HEK293 (cell line): ENCODE data around the gene STOML1.

Source experiments
- CTCF ChIA-PET: fragments of 350-600 bp; formaldehyde crosslinking; extraction: SDS; loops from one replicate; lab custom pipeline; 2021; ENCODE audit warnings: antibody characterized with exemption; lab: Yijun Ruan, JAX
- POLR2A ChIA-PET: fragments of 300-600 bp; formaldehyde crosslinking; extraction: SDS; loops from one replicate; lab custom pipeline; 2020; ENCODE audit warnings: antibody characterized with exemption, inconsistent platforms; lab: Yijun Ruan, JAX
- H3K27ac ChIP-seq: fragments of 200-500 bp; sonication (Bioruptor generic); 2 replicates; pipeline ENCODE4 v1.5.1; 2014; ENCODE audit warnings: low read depth, low read length, control low read depth, inconsistent platforms; ENCODE audit errors: extremely low read depth
- H3K36me3 ChIP-seq, 2 experiments: fragments of 200-500 bp in 1 of 2; sonication (Bioruptor generic) in 1 of 2; 1 replicate in 1 of 2; 2 replicates in 1 of 2; pipeline ENCODE4 v1.5.1; 2014 to 2017; ENCODE audit warnings: inconsistent platforms in 2 of 2, low read length in 2 of 2; ENCODE audit not compliant: control insufficient read depth in 2 of 2, insufficient read depth in 1 of 2
- H3K4me1 ChIP-seq: fragments of 200-500 bp; sonication (Bioruptor generic); 2 replicates; pipeline ENCODE4 v1.5.1; 2014; ENCODE audit warnings: mild to moderate bottlenecking, low read length, inconsistent platforms; ENCODE audit not compliant: control insufficient read depth, insufficient read depth
- H3K4me3 ChIP-seq: 2 replicates; pipeline ENCODE4 v1.5.1; 2011; ENCODE audit warnings: low read depth, mild to moderate bottlenecking, control low read depth, low read length, moderate library complexity
- H3K9me3 ChIP-seq: fragments of 200-500 bp; sonication (Bioruptor generic); 2 replicates; pipeline ENCODE4 v1.5.1; 2014; ENCODE audit warnings: low read depth, low read length, inconsistent platforms; ENCODE audit not compliant: control insufficient read depth, insufficient read depth
- KLF16 ChIP-seq: fragments of 450-650 bp; formaldehyde crosslinking; IDR thresholded peaks from 2 replicates; pipeline ENCODE4 v1.5.1; 2017; ENCODE audit warnings: missing biosample characterization, missing genetic modification characterization
- MZF1 ChIP-seq: fragments of 450-650 bp; formaldehyde crosslinking; IDR thresholded peaks from 2 replicates; pipeline ENCODE4 v1.5.1; 2017; ENCODE audit warnings: missing biosample characterization, missing genetic modification characterization, borderline replicate concordance
- RBAK ChIP-seq: fragments of 450-650 bp; formaldehyde crosslinking; IDR thresholded peaks from 2 replicates; pipeline ENCODE4 v1.5.1; 2016; ENCODE audit warnings: missing biosample characterization, missing genetic modification characterization
- ZBTB17 ChIP-seq: fragments of 450-650 bp; formaldehyde crosslinking; IDR thresholded peaks from 2 replicates; pipeline ENCODE4 v1.5.1; 2016; ENCODE audit warnings: missing biosample characterization, missing genetic modification characterization
- ZBTB21 ChIP-seq: fragments of 450-650 bp; formaldehyde crosslinking; IDR thresholded peaks from 2 replicates; pipeline ENCODE4 v1.5.1; 2017; ENCODE audit warnings: missing biosample characterization, missing genetic modification characterization
- ZBTB48 ChIP-seq: fragments of 450-650 bp; formaldehyde crosslinking; IDR thresholded peaks from 2 replicates; pipeline ENCODE4 v1.5.1; 2016; ENCODE audit warnings: missing biosample characterization, missing genetic modification characterization
- ZFP69B ChIP-seq: fragments of 450-650 bp; formaldehyde crosslinking; IDR thresholded peaks from 2 replicates; pipeline ENCODE4 v1.5.1; 2016; ENCODE audit warnings: missing biosample characterization, missing genetic modification characterization
- ZIC2 ChIP-seq: fragments of 450-650 bp; formaldehyde crosslinking; IDR thresholded peaks from 2 replicates; pipeline ENCODE4 v1.5.1; 2016; ENCODE audit warnings: missing biosample characterization, missing genetic modification characterization
- ZNF114 ChIP-seq: fragments of 450-650 bp; formaldehyde crosslinking; IDR thresholded peaks from 2 replicates; pipeline ENCODE4 v1.5.0; 2017; ENCODE audit warnings: missing biosample characterization, missing genetic modification characterization
- ZNF16 ChIP-seq: fragments of 450-650 bp; formaldehyde crosslinking; IDR thresholded peaks from 2 replicates; pipeline ENCODE4 v1.5.1; 2016; ENCODE audit warnings: low read depth, missing biosample characterization, missing genetic modification characterization
- ZNF274 ChIP-seq, 2 experiments: fragments of 200-500 bp in 1 of 2; fragments of 450-650 bp in 1 of 2; sonication (Bioruptor generic) in 1 of 2; formaldehyde crosslinking in 1 of 2; IDR thresholded peaks; 2 replicates each; pipeline versions ENCODE4 v1.5.1 to v1.6.1; 2014 to 2016; ENCODE audit warnings: borderline replicate concordance in 1 of 2, inconsistent platforms in 1 of 2, low read length in 1 of 2, missing biosample characterization in 1 of 2, missing genetic modification characterization in 1 of 2
- ZNF335 ChIP-seq: fragments of 450-650 bp; formaldehyde crosslinking; conservative IDR thresholded peaks from 2 replicates; pipeline ENCODE4 v1.5.1; 2016; ENCODE audit warnings: missing biosample characterization, missing genetic modification characterization
- ZNF433 ChIP-seq: fragments of 450-650 bp; formaldehyde crosslinking; IDR thresholded peaks from 2 replicates; pipeline ENCODE4 v1.5.1; 2016; ENCODE audit warnings: missing biosample characterization, missing genetic modification characterization, low read depth
- ZNF514 ChIP-seq: fragments of 450-650 bp; formaldehyde crosslinking; IDR thresholded peaks from 2 replicates; pipeline ENCODE4 v1.5.1; 2016; ENCODE audit warnings: missing biosample characterization, missing genetic modification characterization
- ZNF558 ChIP-seq: fragments of 450-650 bp; formaldehyde crosslinking; IDR thresholded peaks from 2 replicates; pipeline ENCODE4 v1.5.1; 2016; ENCODE audit warnings: missing biosample characterization, missing genetic modification characterization
- ZNF585B ChIP-seq: fragments of 450-650 bp; formaldehyde crosslinking; IDR thresholded peaks from 2 replicates; pipeline ENCODE4 v1.5.1; 2016; ENCODE audit warnings: missing biosample characterization, missing genetic modification characterization
- ZNF660 ChIP-seq: fragments of 450-650 bp; IDR thresholded peaks from 2 replicates; pipeline ENCODE4 v1.5.1; 2018; ENCODE audit warnings: missing biosample characterization, mild to moderate bottlenecking, missing genetic modification characterization
- ZNF837 ChIP-seq: fragments of 450-650 bp; formaldehyde crosslinking; IDR thresholded peaks from 2 replicates; pipeline ENCODE4 v1.5.1; 2016; ENCODE audit warnings: missing biosample characterization, missing genetic modification characterization
- TF ChIP-seq, protein P1 (sequence below): fragments of 450-650 bp; formaldehyde crosslinking; IDR thresholded peaks from 2 replicates; pipeline ENCODE4 v1.5.1; 2016; ENCODE audit warnings: missing biosample characterization, missing genetic modification characterization
- TF ChIP-seq, protein P2 (sequence below): fragments of 450-650 bp; formaldehyde crosslinking; IDR thresholded peaks from 2 replicates; pipeline ENCODE4 v1.5.1; 2016; ENCODE audit warnings: missing biosample characterization, missing genetic modification characterization, borderline replicate concordance
- TF ChIP-seq, protein P3 (sequence below): fragments of 450-650 bp; formaldehyde crosslinking; IDR thresholded peaks from 2 replicates; pipeline ENCODE4 v1.5.1; 2016; ENCODE audit warnings: missing biosample characterization, missing genetic modification characterization
- TF ChIP-seq, protein P4 (sequence below): fragments of 450-650 bp; formaldehyde crosslinking; IDR thresholded peaks from 2 replicates; pipeline ENCODE4; 2016; ENCODE audit warnings: missing biosample characterization, missing genetic modification characterization
- TF ChIP-seq, protein P5 (sequence below): fragments of 450-650 bp; formaldehyde crosslinking; IDR thresholded peaks from 2 replicates; pipeline ENCODE4 v1.5.1; 2016; ENCODE audit warnings: missing biosample characterization, missing genetic modification characterization
- TF ChIP-seq, protein P6 (sequence below): fragments of 450-650 bp; formaldehyde crosslinking; IDR thresholded peaks from 2 replicates; pipeline ENCODE4 v1.5.1; 2016; ENCODE audit warnings: missing biosample characterization, missing genetic modification characterization

Gene STOML1

DNA sequence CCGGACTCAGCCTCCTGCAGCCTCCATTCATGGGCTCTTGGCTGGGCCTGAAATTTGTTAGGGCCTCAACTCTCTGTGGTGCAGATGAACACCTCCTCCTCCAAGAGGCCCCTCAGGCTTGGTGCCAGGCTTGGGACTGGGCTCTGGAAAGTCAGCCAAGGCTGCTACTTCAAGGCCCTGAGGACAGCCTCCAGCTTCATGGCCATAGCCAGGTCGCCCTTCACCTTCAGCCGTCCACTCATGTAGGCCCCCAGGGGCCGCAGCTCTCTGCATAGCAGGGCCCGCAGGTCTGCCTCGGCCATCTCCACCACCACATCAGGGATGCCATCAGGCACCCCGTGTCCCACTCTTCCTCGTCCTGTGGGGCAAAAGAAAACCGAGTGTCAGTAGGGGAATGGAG lies 8.3 kb downstream of the STOML1 start:
- Histone ChIP-seq H3K4me1 (peaks cover 12% of the 10 kb centered on the region), H3K4me3 (no peak overlapping the region), H3K36me3 (peaks cover 0 to 16% of the 10 kb centered on the region in 2 experiments; a peak in 1 of 3 replicates), H3K9me3 (no peaks in the 10 kb centered on the region), H3K27ac (no peak overlapping the region)
- ChIA-PET POLR2A (interaction anchor here (0.8 to 1.5 kb wide), 3 partner anchors 10 to 213 kb away, joined by 3 to 21 read pairs (median 4); partner anchors contain the start of gene PML), CTCF (interaction anchor here (0.5 to 2.6 kb wide), 10 partner anchors 8 to 414 kb away, joined by 3 to 20 read pairs (median 4); partner anchors contain the start of genes PML and STOML1)
- TF ChIP-seq ZNF514 (tag by site-specific recombination) (no peak), ZNF114 (no peak), ZNF16 (tag by site-specific recombination) (no peak), ZNF660 (no peak), ZNF274 (IDR thresholded peaks at IDR 0.05; ENCODE audit: low read length) (no peak), ZNF274 (tag by site-specific recombination; IDR thresholded peaks at IDR 0.05; ENCODE audit: borderline replicate concordance) (no peak), MZF1 (no peak), RBAK (tag by site-specific recombination) (no peak), ZBTB21 (tag by site-specific recombination) (no peak), ZNF433 (tag by site-specific recombination) (no peak), ZNF558 (tag by site-specific recombination) (no peak), ZNF585B (tag by site-specific recombination) (no peak)
- TF ChIP-seq, protein P1, sequence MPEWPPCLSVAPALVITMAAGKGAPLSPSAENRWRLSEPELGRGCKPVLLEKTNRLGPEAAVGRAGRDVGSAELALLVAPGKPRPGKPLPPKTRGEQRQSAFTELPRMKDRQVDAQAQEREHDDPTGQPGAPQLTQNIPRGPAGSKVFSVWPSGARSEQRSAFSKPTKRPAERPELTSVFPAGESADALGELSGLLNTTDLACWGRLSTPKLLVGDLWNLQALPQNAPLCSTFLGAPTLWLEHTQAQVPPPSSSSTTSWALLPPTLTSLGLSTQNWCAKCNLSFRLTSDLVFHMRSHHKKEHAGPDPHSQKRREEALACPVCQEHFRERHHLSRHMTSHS (tag by site-specific recombination), result no peak
- TF ChIP-seq, protein P2, sequence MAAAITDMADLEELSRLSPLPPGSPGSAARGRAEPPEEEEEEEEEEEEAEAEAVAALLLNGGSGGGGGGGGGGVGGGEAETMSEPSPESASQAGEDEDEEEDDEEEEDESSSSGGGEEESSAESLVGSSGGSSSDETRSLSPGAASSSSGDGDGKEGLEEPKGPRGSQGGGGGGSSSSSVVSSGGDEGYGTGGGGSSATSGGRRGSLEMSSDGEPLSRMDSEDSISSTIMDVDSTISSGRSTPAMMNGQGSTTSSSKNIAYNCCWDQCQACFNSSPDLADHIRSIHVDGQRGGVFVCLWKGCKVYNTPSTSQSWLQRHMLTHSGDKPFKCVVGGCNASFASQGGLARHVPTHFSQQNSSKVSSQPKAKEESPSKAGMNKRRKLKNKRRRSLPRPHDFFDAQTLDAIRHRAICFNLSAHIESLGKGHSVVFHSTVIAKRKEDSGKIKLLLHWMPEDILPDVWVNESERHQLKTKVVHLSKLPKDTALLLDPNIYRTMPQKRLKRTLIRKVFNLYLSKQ (tag by site-specific recombination), result no peak

DNA sequence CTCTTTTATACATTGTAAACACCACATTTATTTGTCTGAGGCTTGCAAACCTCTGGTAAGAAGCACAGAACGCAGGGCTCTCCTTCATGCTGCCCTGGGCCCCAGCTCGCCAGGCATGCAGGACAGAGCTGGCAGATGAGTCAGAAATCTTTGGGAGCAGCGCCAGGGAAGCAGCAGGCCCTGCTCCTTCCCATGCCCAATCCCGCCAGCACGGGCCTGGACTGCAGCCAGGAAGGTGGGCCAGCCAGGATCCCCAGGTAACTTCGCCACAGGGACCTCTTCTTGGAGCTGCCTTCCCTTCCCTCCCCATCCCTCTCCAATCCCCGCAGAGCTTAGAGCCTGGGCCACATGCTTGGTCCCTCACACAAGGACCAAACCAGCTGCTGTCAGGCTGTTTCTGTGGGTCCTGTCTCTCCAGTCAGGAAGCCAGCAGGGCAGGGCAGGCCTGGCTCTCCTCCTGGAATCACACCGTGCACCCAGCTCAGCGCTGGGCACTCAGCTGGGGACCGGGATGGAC lies 8.8 kb downstream of the STOML1 start:
- Histone ChIP-seq H3K27ac (no peak overlapping the region), H3K4me3 (no peak overlapping the region)
- CTCF ChIA-PET, result interaction anchor here (0.5 to 2.6 kb wide), 11 partner anchors 8 to 414 kb away, joined by 3 to 20 read pairs (median 4); partner anchors contain the start of genes PML and STOML1
- TF ChIP-seq, protein P3, sequence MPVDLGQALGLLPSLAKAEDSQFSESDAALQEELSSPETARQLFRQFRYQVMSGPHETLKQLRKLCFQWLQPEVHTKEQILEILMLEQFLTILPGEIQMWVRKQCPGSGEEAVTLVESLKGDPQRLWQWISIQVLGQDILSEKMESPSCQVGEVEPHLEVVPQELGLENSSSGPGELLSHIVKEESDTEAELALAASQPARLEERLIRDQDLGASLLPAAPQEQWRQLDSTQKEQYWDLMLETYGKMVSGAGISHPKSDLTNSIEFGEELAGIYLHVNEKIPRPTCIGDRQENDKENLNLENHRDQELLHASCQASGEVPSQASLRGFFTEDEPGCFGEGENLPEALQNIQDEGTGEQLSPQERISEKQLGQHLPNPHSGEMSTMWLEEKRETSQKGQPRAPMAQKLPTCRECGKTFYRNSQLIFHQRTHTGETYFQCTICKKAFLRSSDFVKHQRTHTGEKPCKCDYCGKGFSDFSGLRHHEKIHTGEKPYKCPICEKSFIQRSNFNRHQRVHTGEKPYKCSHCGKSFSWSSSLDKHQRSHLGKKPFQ (tag by site-specific recombination), result no peak
- TF ChIP-seq ZBTB48 (tag by site-specific recombination) (peak; percentile 92), ZIC2 (peak; percentile 78), ZNF837 (tag by site-specific recombination) (no peak), ZNF335 (tag by site-specific recombination) (peak; percentile 77), ZFP69B (tag by site-specific recombination) (0 out of 2 replicates have a peak, but pooled peaks have one; percentile 16), ZNF114 (no peak), ZBTB17 (peak; percentile 27; the same call in 1 of the 2 replicates), KLF16 (tag by site-specific recombination) (no peak), ZBTB21 (tag by site-specific recombination) (peak; percentile 17; the same call in 1 of the 2 replicates)
- TF ChIP-seq, protein P4, sequence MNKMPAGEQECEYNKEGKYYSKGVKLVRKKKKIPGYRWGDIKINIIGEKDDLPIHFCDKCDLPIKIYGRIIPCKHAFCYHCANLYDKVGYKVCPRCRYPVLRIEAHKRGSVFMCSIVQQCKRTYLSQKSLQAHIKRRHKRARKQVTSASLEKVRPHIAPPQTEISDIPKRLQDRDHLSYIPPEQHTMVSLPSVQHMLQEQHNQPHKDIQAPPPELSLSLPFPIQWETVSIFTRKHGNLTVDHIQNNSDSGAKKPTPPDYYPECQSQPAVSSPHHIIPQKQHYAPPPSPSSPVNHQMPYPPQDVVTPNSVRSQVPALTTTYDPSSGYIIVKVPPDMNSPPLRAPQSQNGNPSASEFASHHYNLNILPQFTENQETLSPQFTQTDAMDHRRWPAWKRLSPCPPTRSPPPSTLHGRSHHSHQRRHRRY, result no peak
- TF ChIP-seq, protein P5, sequence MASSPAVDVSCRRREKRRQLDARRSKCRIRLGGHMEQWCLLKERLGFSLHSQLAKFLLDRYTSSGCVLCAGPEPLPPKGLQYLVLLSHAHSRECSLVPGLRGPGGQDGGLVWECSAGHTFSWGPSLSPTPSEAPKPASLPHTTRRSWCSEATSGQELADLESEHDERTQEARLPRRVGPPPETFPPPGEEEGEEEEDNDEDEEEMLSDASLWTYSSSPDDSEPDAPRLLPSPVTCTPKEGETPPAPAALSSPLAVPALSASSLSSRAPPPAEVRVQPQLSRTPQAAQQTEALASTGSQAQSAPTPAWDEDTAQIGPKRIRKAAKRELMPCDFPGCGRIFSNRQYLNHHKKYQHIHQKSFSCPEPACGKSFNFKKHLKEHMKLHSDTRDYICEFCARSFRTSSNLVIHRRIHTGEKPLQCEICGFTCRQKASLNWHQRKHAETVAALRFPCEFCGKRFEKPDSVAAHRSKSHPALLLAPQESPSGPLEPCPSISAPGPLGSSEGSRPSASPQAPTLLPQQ, result peak; percentile 73; the same call in 1 of the 2 replicates
- TF ChIP-seq, protein P6, sequence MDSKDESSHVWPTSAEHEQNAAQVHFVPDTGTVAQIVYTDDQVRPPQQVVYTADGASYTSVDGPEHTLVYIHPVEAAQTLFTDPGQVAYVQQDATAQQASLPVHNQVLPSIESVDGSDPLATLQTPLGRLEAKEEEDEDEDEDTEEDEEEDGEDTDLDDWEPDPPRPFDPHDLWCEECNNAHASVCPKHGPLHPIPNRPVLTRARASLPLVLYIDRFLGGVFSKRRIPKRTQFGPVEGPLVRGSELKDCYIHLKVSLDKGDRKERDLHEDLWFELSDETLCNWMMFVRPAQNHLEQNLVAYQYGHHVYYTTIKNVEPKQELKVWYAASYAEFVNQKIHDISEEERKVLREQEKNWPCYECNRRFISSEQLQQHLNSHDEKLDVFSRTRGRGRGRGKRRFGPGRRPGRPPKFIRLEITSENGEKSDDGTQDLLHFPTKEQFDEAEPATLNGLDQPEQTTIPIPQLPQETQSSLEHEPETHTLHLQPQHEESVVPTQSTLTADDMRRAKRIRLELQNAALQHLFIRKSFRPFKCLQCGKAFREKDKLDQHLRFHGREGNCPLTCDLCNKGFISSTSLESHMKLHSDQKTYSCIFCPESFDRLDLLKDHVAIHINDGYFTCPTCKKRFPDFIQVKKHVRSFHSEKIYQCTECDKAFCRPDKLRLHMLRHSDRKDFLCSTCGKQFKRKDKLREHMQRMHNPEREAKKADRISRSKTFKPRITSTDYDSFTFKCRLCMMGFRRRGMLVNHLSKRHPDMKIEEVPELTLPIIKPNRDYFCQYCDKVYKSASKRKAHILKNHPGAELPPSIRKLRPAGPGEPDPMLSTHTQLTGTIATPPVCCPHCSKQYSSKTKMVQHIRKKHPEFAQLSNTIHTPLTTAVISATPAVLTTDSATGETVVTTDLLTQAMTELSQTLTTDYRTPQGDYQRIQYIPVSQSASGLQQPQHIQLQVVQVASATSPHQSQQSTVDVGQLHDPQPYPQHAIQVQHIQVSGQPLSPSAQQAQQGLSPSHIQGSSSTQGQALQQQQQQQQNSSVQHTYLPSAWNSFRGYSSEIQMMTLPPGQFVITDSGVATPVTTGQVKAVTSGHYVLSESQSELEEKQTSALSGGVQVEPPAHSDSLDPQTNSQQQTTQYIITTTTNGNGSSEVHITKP, result 0 out of 2 replicates have a peak, but pooled peaks have one; percentile 12

More for the DNA sequence above, 8.8 kb downstream of the STOML1 start:
- H3K9me3 ChIP-seq, result no peaks in the 10 kb centered on the region
- H3K4me1 ChIP-seq, result peaks cover 12% of the 10 kb centered on the region
- POLR2A ChIA-PET, result interaction anchor here (0.8 to 1.5 kb wide), 5 partner anchors 10 to 213 kb away, joined by 3 to 21 read pairs (median 4); partner anchors contain the start of gene PML
- peaks cover 0 to 13% of the 10 kb centered on the region in 2 experiments; a peak in 1 of 3 replicates for H3K36me3 ChIP-seq
